ENCODE measurements around the gene SRPK2. TPM values are rescaled to one million over a fixed set of nuclear protein-coding genes. Genes with fewer than 3 reads are reported as not detected.

The SRPK2 gene
- total and polyA plus RNA-seq, 2 of the 8 experiments (the other 6 are each of a cell fraction or from before 2014, with no cell fraction given), result 10.0 to 47.1 TPM

GRCh38 chr7:105278973-105279687 is 109.6 kb downstream of the SRPK2 start (continued):
- TF ChIP-seq USF2 (IDR thresholded peaks at IDR 0.05; ENCODE audit: low read length) (no peak), ATF2 (IDR thresholded peaks at IDR 0.05; ENCODE audit: low read length) (no peak), CEBPB (IDR thresholded peaks at IDR 0.05; ENCODE audit: low read depth, low read length) (no peak), KDM4A (IDR thresholded peaks at IDR 0.05; ENCODE audit: low read depth, low read length, severe bottlenecking) (no peak), NANOG (IDR thresholded peaks at IDR 0.05; ENCODE audit: insufficient read depth, low read depth, low read length, poor library complexity, severe bottlenecking) (no peak), ATF3 (IDR thresholded peaks at IDR 0.05; ENCODE audit: insufficient read depth, low read depth, low read length) (no peak), CBX8 (IDR thresholded peaks at IDR 0.05; ENCODE audit: borderline replicate concordance, low read depth, low read length) (no peak), SP1 (IDR thresholded peaks at IDR 0.05; ENCODE audit: low read depth, low read length) (no peak)
